ENCODE measurements around the gene HSD17B3. TPM values are rescaled to one million over a fixed set of nuclear protein-coding genes. Genes with fewer than 3 reads are reported as not detected.
A peak's percentile ranks its signal among the peaks of the same experiment; 100 is the strongest.

The HSD17B3 gene
- total and polyA plus RNA-seq, 10 of the 15 experiments (the other 5 are each of a cell fraction or from before 2014, with no cell fraction given): not detected

- no peaks in the 10 kb centered on the region for H3K79me2 ChIP-seq (ENCODE audit: control insufficient read depth, insufficient read depth, low read length)
- in situ Hi-C loops (cut with MboI): no loop called here
- intact Hi-C loops (cut with micrococcal nuclease; ENCODE audit: unreplicated experiment): no loop called here
- TF ChIP-seq ZBTB33 (IDR thresholded peaks at IDR 0.05) (no peak), BHLHE40 (IDR thresholded peaks at IDR 0.05; ENCODE audit: borderline replicate concordance in 1 of 2, low read depth in 2 of 2, low read length in 1 of 2) (peak in 1 of 2 experiments; percentile 26; a peak in 1 of 4 replicates)
- no peak overlapping the region for H3K4me3 ChIP-seq
- ChIA-PET POLR2A (no interaction called here), RAD21 (ENCODE audit: unreplicated experiment) (no interaction called here), CTCF (no interaction called here), SMC1A (ENCODE audit: uncharacterized antibody, unreplicated experiment) (no interaction called here)
- H3K4me1 ChIP-seq (ENCODE audit: control insufficient read depth, insufficient read depth, low read length): peaks cover 9% of the 10 kb centered on the region
- no peak overlapping the region for H3K4me2 ChIP-seq (ENCODE audit: control insufficient read depth, insufficient read depth)
- H3K27ac ChIP-seq (ENCODE audit: control insufficient read depth, insufficient read depth): no peak overlapping the region
- DNase-seq (ENCODE audit: low read depth, low spot score): no peak
- peaks cover 2% of the 10 kb centered on the region; the same call in 1 of the 2 replicates for H4K20me1 ChIP-seq (ENCODE audit: control insufficient read depth, insufficient read depth)
- H3K9ac ChIP-seq (ENCODE audit: control insufficient read depth, insufficient read depth, low read length): no peak overlapping the region
- no peaks in the 10 kb centered on the region; a peak in 1 of 4 replicates for H3K27me3 ChIP-seq (replicated peaks in 1 of 2; ENCODE audit: control insufficient read depth in 2 of 2, insufficient read depth in 2 of 2, low read length in 1 of 2)
- H3K36me3 ChIP-seq (ENCODE audit: control insufficient read depth in 2 of 2, insufficient read depth in 2 of 2, low read length in 1 of 2): no peaks in the 10 kb centered on the region
- FAIRE-seq: no peak
- H3K9me3 ChIP-seq (replicated peaks; ENCODE audit: control insufficient read depth, insufficient read depth, low read length): no peaks in the 10 kb centered on the region; the same call in 2 of the 3 replicates
- BruUV-seq (replicated peaks): no TSS peak
- no peak overlapping the region for H2AFZ ChIP-seq (ENCODE audit: control insufficient read depth, low read depth, low read length)
- WGBS (ENCODE audit: insufficient coverage, insufficient replicate concordance, low lambda C conversion rate, missing lambda C conversion rate): 47% methylated on average over 4 of the region's 4 CpGs
- no peak for ATAC-seq
Measured at GRCh38 chr9:96242811-96243210, 59.2 kb downstream of the HSD17B3 start.

- SMC1A ChIA-PET (ENCODE audit: uncharacterized antibody, unreplicated experiment): no interaction called here
- Histone ChIP-seq H3K79me2 (ENCODE audit: control insufficient read depth, insufficient read depth, low read length) (no peaks in the 10 kb centered on the region), H4K20me1 (ENCODE audit: control insufficient read depth, insufficient read depth) (no peaks in the 10 kb centered on the region; the same call in 1 of the 2 replicates), H3K4me1 (ENCODE audit: control insufficient read depth, insufficient read depth, low read length) (peaks cover 9% of the 10 kb centered on the region), H2AFZ (ENCODE audit: control insufficient read depth, low read depth, low read length) (no peak overlapping the region), H3K36me3 (ENCODE audit: control insufficient read depth in 2 of 2, insufficient read depth in 2 of 2, low read length in 1 of 2) (no peaks in the 10 kb centered on the region), H3K4me2 (ENCODE audit: control insufficient read depth, insufficient read depth) (no peak overlapping the region; the same call in 1 of the 2 replicates), H3K4me3 (no peak overlapping the region), H3K9me3 (replicated peaks; ENCODE audit: control insufficient read depth, insufficient read depth, low read length) (no peaks in the 10 kb centered on the region; the same call in 2 of the 3 replicates), H3K27me3 (replicated peaks in 1 of 2; ENCODE audit: control insufficient read depth in 2 of 2, insufficient read depth in 2 of 2, low read length in 1 of 2) (no peaks in the 10 kb centered on the region; a peak in 1 of 4 replicates), H3K27ac (ENCODE audit: control insufficient read depth, insufficient read depth) (no peak overlapping the region), H3K9ac (ENCODE audit: control insufficient read depth, insufficient read depth, low read length) (no peak overlapping the region)
- RAD21 ChIA-PET (ENCODE audit: unreplicated experiment): no interaction called here
- FAIRE-seq (peak; percentile 18), ATAC-seq (peak; percentile 89), DNase-seq (ENCODE audit: low read depth, low spot score) (peak; percentile 56)
- CTCF ChIA-PET: no interaction called here
- BruUV-seq (replicated peaks): no TSS peak
- intact Hi-C loops (cut with micrococcal nuclease; ENCODE audit: unreplicated experiment) (no loop called here), in situ Hi-C loops (cut with MboI) (no loop called here)
- POLR2A ChIA-PET: no interaction called here
- WGBS (ENCODE audit: insufficient coverage, insufficient replicate concordance, low lambda C conversion rate, missing lambda C conversion rate): 6% methylated on average over 3 of the region's 3 CpGs
- TF ChIP-seq STAT3 (IDR thresholded peaks at IDR 0.05; ENCODE audit: low read depth, low read length) (no peak), RAD21 (IDR thresholded peaks at IDR 0.05; ENCODE audit: insufficient read depth, low read depth, low read length) (no peak), POLR2AphosphoS5 (IDR thresholded peaks at IDR 0.05; ENCODE audit: low read length) (no peak), NRF1 (conservative IDR thresholded peaks at IDR 0.05; ENCODE audit: low read depth, low read length) (no peak), NFYB (IDR thresholded peaks at IDR 0.05; ENCODE audit: insufficient read depth, low read depth, low read length) (no peak), SIX5 (IDR thresholded peaks at IDR 0.05; ENCODE audit: low read depth, low read length, severe bottlenecking) (no peak), EP300 (IDR thresholded peaks at IDR 0.05; ENCODE audit: borderline replicate concordance in 1 of 2, control insufficient read depth in 1 of 2, low read depth in 2 of 2, low read length in 2 of 2) (peak in 1 of 2 experiments; percentile 73; a peak in 3 of 4 replicates), MEF2B (IDR thresholded peaks at IDR 0.05; ENCODE audit: partially characterized antibody, poor library complexity, severe bottlenecking) (peak; percentile 69), TBL1XR1 (IDR thresholded peaks at IDR 0.05; ENCODE audit: low read depth, low read length) (no peak), ZZZ3 (IDR thresholded peaks at IDR 0.05; ENCODE audit: control insufficient read depth, insufficient read length, low read depth) (no peak), MLLT1 (IDR thresholded peaks at IDR 0.05) (peak; percentile 80; the same call in 1 of the 2 replicates), CEBPB (IDR thresholded peaks at IDR 0.05; ENCODE audit: borderline replicate concordance in 1 of 2, low read depth in 2 of 2, low read length in 2 of 2) (no peak)
Measured at GRCh38 chr9:96241391-96241809, 60.6 kb downstream of the HSD17B3 start.
